Activated naive CD4-positive, alpha-beta T cell treated with anti-CD3 and anti-CD28 coated beads, Interleukin-2, amount 50 U/mL, for 24 hours (primary cell): ENCODE measurements around the gene MEGF9.
"Not testable (repeated sequence)": the region's sequence is repeated elsewhere in the genome, so short reads cannot be mapped to it uniquely, and the experiment has no call there.

Experiments
- H3K27ac Mint-ChIP-seq: one replicate; pipeline ENCODE4 v1.8.0; 2021; ENCODE audit warnings: mild to moderate bottlenecking, mixed read lengths
- H3K27me3 Mint-ChIP-seq: one replicate; pipeline ENCODE4 v1.8.0; 2021; ENCODE audit warnings: mixed read lengths
- H3K36me3 Mint-ChIP-seq: one replicate; pipeline ENCODE4 v1.8.0; 2021; ENCODE audit warnings: mixed read lengths
- H3K4me1 Mint-ChIP-seq: one replicate; pipeline ENCODE4 v1.8.0; 2021; ENCODE audit warnings: mixed read lengths
- H3K4me3 Mint-ChIP-seq: one replicate; pipeline ENCODE4 v1.8.0; 2021; ENCODE audit warnings: mild to moderate bottlenecking, mixed read lengths
- H3K9me3 Mint-ChIP-seq: one replicate; pipeline ENCODE4 v1.8.0; 2021; ENCODE audit warnings: mixed read lengths

MEGF9 gene

GRCh38 chr9:120663380-120663779 lies 50.9 kb downstream of the MEGF9 start:
- H3K9me3 Mint-ChIP-seq, result no peaks in the 10 kb centered on the region
- no peak overlapping the region for H3K27ac Mint-ChIP-seq
- H3K36me3 Mint-ChIP-seq, result peaks cover 2% of the 10 kb centered on the region
- H3K27me3 Mint-ChIP-seq, result no peaks in the 10 kb centered on the region
- no peak overlapping the region for H3K4me3 Mint-ChIP-seq
- H3K4me1 Mint-ChIP-seq, result peaks cover 25% of the 10 kb centered on the region

GRCh38 chr9:120662513-120662912 lies 51.8 kb downstream of the MEGF9 start:
- Mint-ChIP-seq H3K4me1 (peaks cover 25% of the 10 kb centered on the region), H3K9me3 (no peaks in the 10 kb centered on the region), H3K27me3 (no peaks in the 10 kb centered on the region), H3K4me3 (no peak overlapping the region), H3K36me3 (peaks cover 2% of the 10 kb centered on the region), H3K27ac (no peak overlapping the region)

- Mint-ChIP-seq H3K36me3 (peaks cover 3% of the 10 kb centered on the region), H3K27me3 (no peaks in the 10 kb centered on the region), H3K9me3 (no peaks in the 10 kb centered on the region), H3K27ac (no peak overlapping the region), H3K4me1 (peaks cover 24% of the 10 kb centered on the region), H3K4me3 (no peak overlapping the region)
Measured at GRCh38 chr9:120659676-120660075, 54.6 kb downstream of the MEGF9 start.

- no peaks in the 10 kb centered on the region for H3K9me3 Mint-ChIP-seq
- no peak overlapping the region for H3K4me3 Mint-ChIP-seq
- H3K27me3 Mint-ChIP-seq, result no peaks in the 10 kb centered on the region
- peaks cover 3% of the 10 kb centered on the region for H3K36me3 Mint-ChIP-seq
- H3K4me1 Mint-ChIP-seq, result peaks cover 24% of the 10 kb centered on the region
- H3K27ac Mint-ChIP-seq, result no peak overlapping the region
Measured at GRCh38 chr9:120659209-120659608, 55.1 kb downstream of the MEGF9 start.

GRCh38 chr9:120655005-120655622 lies 59.2 kb downstream of the MEGF9 start:
- Mint-ChIP-seq H3K4me1 (peaks cover 12% of the 10 kb centered on the region), H3K27me3 (no peaks in the 10 kb centered on the region), H3K36me3 (peaks cover 4% of the 10 kb centered on the region), H3K27ac (no peak overlapping the region), H3K4me3 (no peak overlapping the region), H3K9me3 (no peaks in the 10 kb centered on the region)

- Mint-ChIP-seq H3K9me3 (no peaks in the 10 kb centered on the region), H3K27me3 (no peaks in the 10 kb centered on the region), H3K4me3 (no peak overlapping the region), H3K36me3 (peaks cover 6% of the 10 kb centered on the region), H3K4me1 (peaks cover 12% of the 10 kb centered on the region), H3K27ac (no peak overlapping the region)
Measured at GRCh38 chr9:120654272-120654671, 60.0 kb downstream of the MEGF9 start.

GRCh38 chr9:120653762-120654161 lies 60.5 kb downstream of the MEGF9 start:
- peaks cover 12% of the 10 kb centered on the region for H3K4me1 Mint-ChIP-seq
- H3K9me3 Mint-ChIP-seq, result no peaks in the 10 kb centered on the region
- peaks cover 6% of the 10 kb centered on the region for H3K36me3 Mint-ChIP-seq
- H3K4me3 Mint-ChIP-seq, result no peak overlapping the region
- no peak overlapping the region for H3K27ac Mint-ChIP-seq
- no peaks in the 10 kb centered on the region for H3K27me3 Mint-ChIP-seq

- no peaks in the 10 kb centered on the region for H3K27me3 Mint-ChIP-seq
- no peak overlapping the region for H3K27ac Mint-ChIP-seq
- H3K36me3 Mint-ChIP-seq, result peaks cover 6% of the 10 kb centered on the region
- H3K4me1 Mint-ChIP-seq, result peaks cover 17% of the 10 kb centered on the region
- H3K9me3 Mint-ChIP-seq, result no peaks in the 10 kb centered on the region
- H3K4me3 Mint-ChIP-seq, result no peak overlapping the region
Measured at GRCh38 chr9:120652934-120653333, 61.3 kb downstream of the MEGF9 start.

- Mint-ChIP-seq H3K27ac (no peak overlapping the region), H3K27me3 (no peaks in the 10 kb centered on the region)
Measured at GRCh38 chr9:120650352-120650751, 63.9 kb downstream of the MEGF9 start.

GRCh38 chr9:120648581-120649197 lies 65.6 kb downstream of the MEGF9 start:
- H3K27me3 Mint-ChIP-seq, result no peaks in the 10 kb centered on the region
- no peak overlapping the region for H3K4me3 Mint-ChIP-seq
- H3K9me3 Mint-ChIP-seq, result no peaks in the 10 kb centered on the region
- H3K27ac Mint-ChIP-seq, result no peak overlapping the region
- H3K4me1 Mint-ChIP-seq, result peaks cover 8% of the 10 kb centered on the region
- peaks cover 12% of the 10 kb centered on the region for H3K36me3 Mint-ChIP-seq

More at GRCh38 chr9:120650352-120650751, 63.9 kb downstream of the MEGF9 start:
- Mint-ChIP-seq H3K4me1 (peaks cover 17% of the 10 kb centered on the region), H3K9me3 (no peaks in the 10 kb centered on the region), H3K36me3 (peaks cover 3% of the 10 kb centered on the region), H3K4me3 (no peak overlapping the region)

GRCh38 chr9:120646948-120647347 lies 67.3 kb downstream of the MEGF9 start:
- H3K27me3 Mint-ChIP-seq, result no peaks in the 10 kb centered on the region
- H3K27ac Mint-ChIP-seq, result no peak overlapping the region
- no peaks in the 10 kb centered on the region for H3K9me3 Mint-ChIP-seq
- H3K4me3 Mint-ChIP-seq, result no peak overlapping the region
- H3K4me1 Mint-ChIP-seq, result peaks cover 7% of the 10 kb centered on the region
- peaks cover 18% of the 10 kb centered on the region for H3K36me3 Mint-ChIP-seq

- Mint-ChIP-seq H3K27me3 (no peaks in the 10 kb centered on the region), H3K4me3 (no peak overlapping the region), H3K9me3 (no peaks in the 10 kb centered on the region)
Measured at GRCh38 chr9:120645760-120646159, 68.5 kb downstream of the MEGF9 start.

GRCh38 chr9:120643061-120643460 lies 71.2 kb downstream of the MEGF9 start:
- H3K4me1 Mint-ChIP-seq, result peaks cover 4% of the 10 kb centered on the region
- no peaks in the 10 kb centered on the region for H3K27me3 Mint-ChIP-seq
- no peak overlapping the region for H3K27ac Mint-ChIP-seq
- H3K4me3 Mint-ChIP-seq, result no peak overlapping the region
- no peaks in the 10 kb centered on the region for H3K9me3 Mint-ChIP-seq
- peaks cover 21% of the 10 kb centered on the region for H3K36me3 Mint-ChIP-seq

More at GRCh38 chr9:120645760-120646159, 68.5 kb downstream of the MEGF9 start:
- H3K27ac Mint-ChIP-seq, result no peak overlapping the region
- H3K36me3 Mint-ChIP-seq, result peaks cover 22% of the 10 kb centered on the region
- H3K4me1 Mint-ChIP-seq, result peaks cover 7% of the 10 kb centered on the region

- no peaks in the 10 kb centered on the region for H3K4me1 Mint-ChIP-seq
- no peaks in the 10 kb centered on the region for H3K9me3 Mint-ChIP-seq
- H3K4me3 Mint-ChIP-seq, result no peak overlapping the region
- H3K36me3 Mint-ChIP-seq, result peaks cover 21% of the 10 kb centered on the region
- no peak overlapping the region for H3K27ac Mint-ChIP-seq
- H3K27me3 Mint-ChIP-seq, result no peaks in the 10 kb centered on the region
Measured at GRCh38 chr9:120642129-120642770, 72.0 kb downstream of the MEGF9 start.

- H3K36me3 Mint-ChIP-seq, result peaks cover 27% of the 10 kb centered on the region
- H3K27ac Mint-ChIP-seq, H3K27me3 Mint-ChIP-seq, H3K9me3 Mint-ChIP-seq, H3K4me3 Mint-ChIP-seq, H3K4me1 Mint-ChIP-seq: not testable (repeated sequence)
Measured at GRCh38 chr9:120640874-120641273, 73.4 kb downstream of the MEGF9 start.

- H3K27me3 Mint-ChIP-seq, result no peaks in the 10 kb centered on the region
- H3K36me3 Mint-ChIP-seq, result peaks cover 31% of the 10 kb centered on the region
- no peak overlapping the region for H3K4me3 Mint-ChIP-seq
- peaks cover 6% of the 10 kb centered on the region for H3K9me3 Mint-ChIP-seq
- H3K27ac Mint-ChIP-seq, result no peak overlapping the region
- H3K4me1 Mint-ChIP-seq, result no peaks in the 10 kb centered on the region
Measured at GRCh38 chr9:120640380-120640779, 73.9 kb downstream of the MEGF9 start.
